Hepatocyte (in vitro differentiated cells): ENCODE data around the gene XIRP2.

Experiments used
- EZH2 ChIP-seq: fragments of 200-600 bp; sonication (generic); IDR thresholded peaks from 2 replicates; pipeline ENCODE4 v1.6.1; 2016; ENCODE audit warnings: antibody characterized with exemption, mild to moderate bottlenecking, borderline replicate concordance
- EZH2phosphoT487 ChIP-seq: fragments of 200-600 bp; sonication (generic); IDR thresholded peaks from one replicate; pipeline ENCODE4 v1.6.1; 2018; ENCODE audit warnings: antibody characterized with exemption, mild to moderate bottlenecking, low read depth, moderate library complexity; ENCODE audit not compliant: unreplicated experiment, severe bottlenecking
- TF ChIP-seq, protein P1 (sequence below): fragments of 200-600 bp; sonication (generic); IDR thresholded peaks from 2 replicates; pipeline ENCODE4 v1.5.1; 2016; ENCODE audit warnings: antibody characterized with exemption, mild to moderate bottlenecking; ENCODE audit not compliant: poor library complexity

DNA sequence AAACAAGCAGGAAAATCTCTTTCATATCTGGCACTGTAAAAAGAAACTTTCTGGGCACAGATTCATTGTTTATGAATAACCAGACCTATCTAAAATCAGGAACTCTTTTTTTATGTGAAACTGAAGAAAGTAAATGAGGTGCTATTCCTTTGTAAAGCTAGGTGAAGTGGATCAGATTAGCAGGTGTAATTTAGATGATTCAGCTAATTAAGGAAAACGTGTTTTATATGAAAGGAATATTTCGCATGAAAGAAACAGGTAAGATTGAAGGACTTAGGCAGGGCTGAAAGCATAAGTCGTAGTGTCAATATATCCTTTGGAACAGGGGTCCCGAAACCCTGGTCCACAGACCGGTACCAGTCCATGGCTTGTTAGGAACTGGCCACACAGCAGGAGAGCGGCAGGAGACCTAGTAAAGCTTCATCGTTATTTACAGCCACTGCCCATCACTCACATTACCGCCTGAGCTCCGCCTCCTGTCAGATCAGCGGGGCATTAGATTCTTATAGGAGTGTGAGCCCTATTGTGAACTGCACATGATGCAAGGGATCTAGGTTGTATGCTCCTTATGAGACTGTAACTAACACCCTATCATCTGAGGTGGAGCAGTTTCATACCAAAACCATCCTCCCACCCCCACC lies 20.3 kb upstream of the XIRP2 start:
- TF ChIP-seq, protein P1, sequence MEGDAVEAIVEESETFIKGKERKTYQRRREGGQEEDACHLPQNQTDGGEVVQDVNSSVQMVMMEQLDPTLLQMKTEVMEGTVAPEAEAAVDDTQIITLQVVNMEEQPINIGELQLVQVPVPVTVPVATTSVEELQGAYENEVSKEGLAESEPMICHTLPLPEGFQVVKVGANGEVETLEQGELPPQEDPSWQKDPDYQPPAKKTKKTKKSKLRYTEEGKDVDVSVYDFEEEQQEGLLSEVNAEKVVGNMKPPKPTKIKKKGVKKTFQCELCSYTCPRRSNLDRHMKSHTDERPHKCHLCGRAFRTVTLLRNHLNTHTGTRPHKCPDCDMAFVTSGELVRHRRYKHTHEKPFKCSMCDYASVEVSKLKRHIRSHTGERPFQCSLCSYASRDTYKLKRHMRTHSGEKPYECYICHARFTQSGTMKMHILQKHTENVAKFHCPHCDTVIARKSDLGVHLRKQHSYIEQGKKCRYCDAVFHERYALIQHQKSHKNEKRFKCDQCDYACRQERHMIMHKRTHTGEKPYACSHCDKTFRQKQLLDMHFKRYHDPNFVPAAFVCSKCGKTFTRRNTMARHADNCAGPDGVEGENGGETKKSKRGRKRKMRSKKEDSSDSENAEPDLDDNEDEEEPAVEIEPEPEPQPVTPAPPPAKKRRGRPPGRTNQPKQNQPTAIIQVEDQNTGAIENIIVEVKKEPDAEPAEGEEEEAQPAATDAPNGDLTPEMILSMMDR = no peak
- TF ChIP-seq EZH2 (no peak), EZH2phosphoT487 (no peak)
